HepG2 (cell line): ENCODE measurements around the gene ENPP7. TPM values are rescaled to one million over a fixed set of nuclear protein-coding genes. Genes with fewer than 3 reads are reported as not detected.

Source experiments
- CHD4 ChIP-seq: fragments of 200-600 bp; sonication (generic); IDR thresholded peaks from 2 replicates; pipeline ENCODE4 v1.7.0; 2017; ENCODE audit warnings: mild to moderate bottlenecking, low read length, borderline replicate concordance
- ERF ChIP-seq: IDR thresholded peaks from 2 replicates; pipeline ENCODE4 v1.6.1; 2018; ENCODE audit warnings: missing biosample characterization, missing genetic modification reagents
- NPAS2 ChIP-seq: sonication (generic); formaldehyde crosslinking; IDR thresholded peaks from 2 replicates; pipeline ENCODE4 v1.8.0; 2022; ENCODE audit warnings: mild to moderate bottlenecking, missing genetic modification reagents, borderline replicate concordance
- RFX3 ChIP-seq: IDR thresholded peaks from 2 replicates; pipeline ENCODE4 v1.6.1; 2016; ENCODE audit warnings: missing biosample characterization, missing genetic modification reagents
- SATB2 ChIP-seq: sonication (generic); formaldehyde crosslinking; IDR thresholded peaks from 2 replicates; pipeline ENCODE4 v1.5.0; 2020; ENCODE audit warnings: missing genetic modification reagents
- ZEB1 ChIP-seq: IDR thresholded peaks from 2 replicates; pipeline ENCODE4 v1.6.1; 2012; ENCODE audit warnings: mild to moderate bottlenecking, low read depth, inconsistent platforms; ENCODE audit not compliant: insufficient replicate concordance
- ZNF142 ChIP-seq: sonication (generic); formaldehyde crosslinking; IDR thresholded peaks from 2 replicates; pipeline ENCODE4 v1.4.0; 2020; ENCODE audit warnings: missing genetic modification reagents
- ZNF318 ChIP-seq: sonication (generic); formaldehyde crosslinking; IDR thresholded peaks from 2 replicates; pipeline ENCODE4 v1.4.0; 2020; ENCODE audit warnings: mild to moderate bottlenecking, missing genetic modification reagents
- ZNF792 ChIP-seq: IDR thresholded peaks from 2 replicates; pipeline ENCODE4 v1.6.1; 2016
- polyA plus RNA-seq, 8 experiments: library from polyadenylated mRNA; depleted of rRNA in 3 of 8; stranded (reverse) in 7 of 8; unstranded in 1 of 8; fragments of >200 nt; fragmentation: Illumina TruSeq in 4 of 8; extraction: Trizol in 4 of 8; gene quantifications; 2 replicates each; pipeline versions ENCODE4 v1.2.1 to v1.2.3, GENCODE V29; 2011 to 2016; ENCODE audit warnings: low read depth in 4 of 8, missing spikeins in 1 of 8, mixed read lengths in 1 of 8; ENCODE audit not compliant: insufficient read depth in 1 of 8
- total RNA-seq, 5 experiments: library from RNA; depleted of rRNA; stranded (reverse); fragments of >200 nt; fragmentation: Illumina TruSeq; extraction: Trizol; gene quantifications; 2 replicates each; pipeline ENCODE4 v1.2.3, GENCODE V29; 2016; ENCODE audit warnings: low read depth in 1 of 5

The ENPP7 gene
- total and polyA plus RNA-seq, 2 of the 13 experiments (the other 11 are each of a cell fraction or from before 2014, with no cell fraction given), result 1.1 to 2.2 TPM

- TF ChIP-seq ZNF142 (CRISPR knock-in tag) (peak; percentile 44; the same call in 1 of the 2 replicates), SATB2 (0 out of 2 replicates have a peak, but pooled peaks have one; percentile 55), CHD4 (no peak), ZNF318 (CRISPR knock-in tag) (no peak), ZNF792 (CRISPR knock-in tag) (no peak), NPAS2 (no peak), ERF (CRISPR knock-in tag) (peak; percentile 68; the same call in 1 of the 2 replicates), ZEB1 (no peak), RFX3 (no peak)
Observed at GRCh38 chr17:79789943-79790804, 59.4 kb downstream of the ENPP7 start (continued).
